AG09309 (cell line): ENCODE results near the gene TMEM125.

ENCODE experiments used
- DNase-seq: peaks from one replicate; pipeline ENCODE4 v3.0.0-alpha.2; 2010; ENCODE audit warnings: low read depth
- H3K4me3 ChIP-seq: 2 replicates; pipeline ENCODE4 v1.5.1; 2011; ENCODE audit warnings: mild to moderate bottlenecking, low read depth, low read length, moderate library complexity; ENCODE audit not compliant: control insufficient read depth
- TF ChIP-seq, protein P1 (sequence below): IDR thresholded peaks from 2 replicates; pipeline ENCODE4 v1.5.1; 2011; ENCODE audit warnings: mild to moderate bottlenecking, low read depth, low read length, inconsistent platforms; ENCODE audit not compliant: insufficient read depth, control insufficient read depth; ENCODE audit errors: missing control alignments

The TMEM125 gene

DNA sequence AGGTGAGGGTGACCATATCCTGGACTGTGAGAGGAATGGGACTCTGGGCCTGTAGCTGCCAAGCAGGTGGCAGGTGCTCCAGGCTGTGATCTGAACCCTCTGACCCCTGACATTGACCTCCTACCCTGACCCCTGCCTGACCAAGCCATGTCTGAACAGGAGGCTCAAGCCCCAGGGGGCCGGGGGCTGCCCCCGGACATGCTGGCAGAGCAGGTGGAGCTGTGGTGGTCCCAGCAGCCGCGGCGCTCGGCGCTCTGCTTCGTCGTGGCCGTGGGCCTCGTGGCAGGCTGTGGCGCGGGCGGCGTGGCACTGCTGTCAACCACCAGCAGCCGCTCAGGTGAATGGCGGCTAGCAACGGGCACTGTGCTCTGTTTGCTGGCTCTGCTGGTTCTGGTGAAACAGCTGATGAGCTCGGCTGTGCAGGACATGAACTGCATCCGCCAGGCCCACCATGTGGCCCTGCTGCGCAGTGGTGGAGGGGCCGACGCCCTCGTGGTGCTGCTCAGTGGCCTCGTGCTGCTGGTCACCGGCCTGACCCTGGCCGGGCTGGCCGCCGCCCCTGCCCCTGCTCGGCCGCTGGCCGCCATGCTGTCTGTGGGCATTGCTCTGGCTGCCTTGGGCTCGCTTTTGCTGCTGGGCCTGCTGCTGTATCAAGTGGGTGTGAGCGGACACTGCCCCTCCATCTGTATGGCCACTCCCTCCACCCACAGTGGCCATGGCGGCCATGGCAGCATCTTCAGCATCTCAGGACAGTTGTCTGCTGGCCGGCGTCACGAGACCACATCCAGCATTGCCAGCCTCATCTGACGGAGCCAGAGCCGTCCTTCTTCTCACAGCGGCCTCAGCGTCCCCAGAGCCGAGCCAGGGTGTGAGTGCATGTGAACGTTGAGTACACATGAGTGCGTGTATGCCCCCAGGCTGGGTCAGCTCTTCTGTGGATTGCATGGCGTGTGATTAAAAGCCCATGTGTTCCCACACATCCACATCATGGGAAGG lies 3.1 kb downstream of the TMEM125 start:
- TF ChIP-seq, protein P1, sequence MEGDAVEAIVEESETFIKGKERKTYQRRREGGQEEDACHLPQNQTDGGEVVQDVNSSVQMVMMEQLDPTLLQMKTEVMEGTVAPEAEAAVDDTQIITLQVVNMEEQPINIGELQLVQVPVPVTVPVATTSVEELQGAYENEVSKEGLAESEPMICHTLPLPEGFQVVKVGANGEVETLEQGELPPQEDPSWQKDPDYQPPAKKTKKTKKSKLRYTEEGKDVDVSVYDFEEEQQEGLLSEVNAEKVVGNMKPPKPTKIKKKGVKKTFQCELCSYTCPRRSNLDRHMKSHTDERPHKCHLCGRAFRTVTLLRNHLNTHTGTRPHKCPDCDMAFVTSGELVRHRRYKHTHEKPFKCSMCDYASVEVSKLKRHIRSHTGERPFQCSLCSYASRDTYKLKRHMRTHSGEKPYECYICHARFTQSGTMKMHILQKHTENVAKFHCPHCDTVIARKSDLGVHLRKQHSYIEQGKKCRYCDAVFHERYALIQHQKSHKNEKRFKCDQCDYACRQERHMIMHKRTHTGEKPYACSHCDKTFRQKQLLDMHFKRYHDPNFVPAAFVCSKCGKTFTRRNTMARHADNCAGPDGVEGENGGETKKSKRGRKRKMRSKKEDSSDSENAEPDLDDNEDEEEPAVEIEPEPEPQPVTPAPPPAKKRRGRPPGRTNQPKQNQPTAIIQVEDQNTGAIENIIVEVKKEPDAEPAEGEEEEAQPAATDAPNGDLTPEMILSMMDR: no peak

DNA sequence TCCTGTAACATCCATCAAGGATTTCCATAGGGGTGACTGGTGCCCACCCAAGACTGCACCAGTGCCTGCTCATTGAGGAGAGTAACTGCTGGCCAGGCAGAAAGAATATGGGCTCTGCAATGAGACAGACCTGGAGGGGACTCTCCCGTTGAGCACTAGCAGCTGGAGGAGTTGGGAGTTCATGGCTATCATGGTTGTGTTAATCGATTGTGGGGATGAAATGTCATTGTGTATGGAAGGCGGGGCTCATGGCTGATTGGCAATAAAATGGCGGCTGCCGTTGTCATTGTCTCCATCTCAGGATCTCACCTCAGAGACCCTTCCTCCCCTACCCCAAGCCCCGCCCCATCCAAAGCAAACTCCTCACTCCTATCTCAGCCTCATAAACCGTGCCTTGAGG lies 3.9 kb downstream of the TMEM125 start:
- no peak for DNase-seq
- TF ChIP-seq, protein P1: no peak
- no peak overlapping the region for H3K4me3 ChIP-seq

More for the DNA sequence above, 3.1 kb downstream of the TMEM125 start:
- H3K4me3 ChIP-seq: no peak overlapping the region
- no peak for DNase-seq

GRCh38 chr1:43274125-43274803 lies 4.5 kb downstream of the TMEM125 start:
- DNase-seq: no peak
- TF ChIP-seq, protein P1: no peak
- no peak overlapping the region for H3K4me3 ChIP-seq

DNA sequence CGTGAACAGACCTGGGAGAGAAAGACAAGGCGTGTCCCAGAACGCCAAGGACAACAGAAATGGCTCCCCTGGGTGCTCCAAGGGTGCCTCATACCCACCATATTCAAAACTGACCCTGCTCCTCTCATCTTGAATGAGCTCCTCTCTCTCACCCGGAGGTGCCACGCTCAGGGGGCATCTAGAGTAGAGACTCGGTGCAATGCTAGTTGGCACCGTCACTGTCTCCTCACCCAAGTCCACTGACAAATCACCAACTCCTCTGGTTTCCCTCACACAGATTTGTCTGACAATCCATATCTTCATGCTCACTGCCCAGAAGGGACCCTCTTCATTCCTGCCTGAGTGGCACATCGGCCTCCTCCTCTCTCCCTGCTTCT lies 5.0 kb downstream of the TMEM125 start:
- no peak for DNase-seq
- H3K4me3 ChIP-seq: no peak overlapping the region
- TF ChIP-seq, protein P1: no peak

- TF ChIP-seq, protein P1: no peak
- DNase-seq: no peak
- H3K4me3 ChIP-seq: no peak overlapping the region
Observed at GRCh38 chr1:43275826-43276620, 6.2 kb downstream of the TMEM125 start.

- TF ChIP-seq, protein P1: no peak
- no peak overlapping the region for H3K4me3 ChIP-seq
- no peak for DNase-seq
Observed at GRCh38 chr1:43276673-43277072, 6.9 kb downstream of the TMEM125 start.
